Measurements from ENCODE around the gene MYO5A. TPM values are rescaled to one million over a fixed set of nuclear protein-coding genes. Genes with fewer than 3 reads are reported as not detected.

MYO5A gene
- polyA plus RNA-seq, 1 of the 3 experiments (the other 2 are of a cell fraction), result 11.0 TPM

- TF ChIP-seq REST (IDR thresholded peaks at IDR 0.05; ENCODE audit: low read depth, low read length), result no peak
- peak; percentile 59; the same call in 1 of the 2 replicates for TF ChIP-seq RCOR1 (IDR thresholded peaks at IDR 0.05; ENCODE audit: low read length)
- TF ChIP-seq IRF3 (IDR thresholded peaks at IDR 0.05; ENCODE audit: low read depth, low read length), result no peak
- TF ChIP-seq ELF1 (IDR thresholded peaks at IDR 0.05), result peak; percentile 50
- 0 out of 2 replicates have a peak, but pooled peaks have one; percentile 8 for TF ChIP-seq JUND (IDR thresholded peaks at IDR 0.05)
- peak; percentile 53 for TF ChIP-seq POLR2AphosphoS5 (IDR thresholded peaks at IDR 0.05; ENCODE audit: low read depth, low read length)
- TF ChIP-seq, protein P1, sequence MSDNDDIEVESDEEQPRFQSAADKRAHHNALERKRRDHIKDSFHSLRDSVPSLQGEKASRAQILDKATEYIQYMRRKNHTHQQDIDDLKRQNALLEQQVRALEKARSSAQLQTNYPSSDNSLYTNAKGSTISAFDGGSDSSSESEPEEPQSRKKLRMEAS (IDR thresholded peaks at IDR 0.05; ENCODE audit: low read depth), result peak; percentile 96
- 0 out of 2 replicates have a peak, but pooled peaks have one; percentile 46 for TF ChIP-seq TEAD4 (IDR thresholded peaks at IDR 0.05; ENCODE audit: borderline replicate concordance, insufficient read depth)
- no peak for TF ChIP-seq FOSL2 (IDR thresholded peaks at IDR 0.05; ENCODE audit: borderline replicate concordance, low read depth)
- TF ChIP-seq FOXM1 (IDR thresholded peaks at IDR 0.05; ENCODE audit: low read depth), result no peak; the same call in 1 of the 2 replicates
- no peak; the same call in 1 of the 2 replicates for TF ChIP-seq TCF12 (IDR thresholded peaks at IDR 0.05)
- no peak for TF ChIP-seq RXRA (IDR thresholded peaks at IDR 0.05; ENCODE audit: borderline replicate concordance, low read depth)
- no peak for TF ChIP-seq RFX5 (IDR thresholded peaks at IDR 0.05; ENCODE audit: low read length)
- TF ChIP-seq EP300 (IDR thresholded peaks at IDR 0.05; ENCODE audit: borderline replicate concordance in 1 of 2, low read depth in 1 of 2, low read length in 1 of 2), result peak in 1 of 2 experiments; percentile 9; a peak in 1 of 4 replicates
- peak; percentile 43 for TF ChIP-seq RAD21 (IDR thresholded peaks at IDR 0.05; ENCODE audit: low read length)
- TF ChIP-seq CTCF (IDR thresholded peaks at IDR 0.05), result peak; percentile 13; the same call in 1 of the 2 replicates
- peak; percentile 70; the same call in 1 of the 2 replicates for TF ChIP-seq MXI1 (IDR thresholded peaks at IDR 0.05; ENCODE audit: low read depth, low read length)
These were observed 40.2 kb upstream of the MYO5A start, which contains the start of gene ARPP19 (continued) for GRCh38 chr15:52568601-52569585.

Data from SK-N-SH (cell line).